HCT116 (cell line): ENCODE data around the gene SPTBN1. TPM values are rescaled to one million over a fixed set of nuclear protein-coding genes. Genes with fewer than 3 reads are reported as not detected.

Experiments
- ATAC-seq: fragments of 200-7000 bp; cut with Tn5 transposase; 2 replicates; pipeline ENCODE4 v1.9.1; 2020; ENCODE audit warnings: mild to moderate bottlenecking, moderate library complexity
- BruUV-seq: library from RNA; stranded (reverse); fragments of 400-500 nt; replicated peaks from 2 replicates; lab custom pipeline; 2021; lab: Mats Ljungman, UMichigan
- CTCF ChIA-PET: fragments of 300-600 bp; sonication (Branson Sonifier 250); formaldehyde crosslinking; loops from one replicate; lab custom pipeline; 2021; ENCODE audit warnings: antibody characterized with exemption; lab: Charles Lee
- POLR2A ChIA-PET: fragments of 300-600, 350-600 bp; sonication (Branson Sonifier 250); formaldehyde crosslinking; loops from one replicate; lab custom pipeline; 2021; ENCODE audit warnings: antibody characterized with exemption; lab: Charles Lee
- RAD21 ChIA-PET, 2 experiments: fragments of 300-600 bp; sonication (Branson Sonifier 250); formaldehyde crosslinking; loops; one replicate each; lab custom pipeline; 2023; ENCODE audit warnings: low total read pairs in 2 of 2; ENCODE audit not compliant: uncharacterized antibody in 2 of 2, unreplicated experiment in 2 of 2, low non-redundant PET in 1 of 2; lab: Charles Lee
- DNase-seq: peaks from one replicate; pipeline ENCODE4 v3.0.0-alpha.2; 2010; ENCODE audit warnings: low read depth, low spot score
- H2AFZ ChIP-seq: fragments of 200-600 bp; shearing (Covaris generic), sonication (generic); 2 replicates; pipeline ENCODE4 v1.6.1; 2017; ENCODE audit warnings: low read depth, mixed run types, mixed read lengths, antibody characterized with exemption, low read length; ENCODE audit not compliant: poor library complexity, severe bottlenecking
- H3K27ac ChIP-seq: 2 replicates; pipeline ENCODE4 v1.5.1; 2012; ENCODE audit warnings: low read depth, low read length
- H3K27me3 ChIP-seq: fragments of 200-600 bp; sonication (generic); 2 replicates; pipeline ENCODE4 v1.6.1; 2016; ENCODE audit warnings: mixed run types, low read length, mixed read lengths; ENCODE audit not compliant: insufficient read depth
- H3K36me3 ChIP-seq, 2 experiments: fragments of 200-500 bp in 1 of 2; fragments of 200-600 bp in 1 of 2; sonication (Bioruptor generic) in 1 of 2; sonication (generic) in 1 of 2; 2 replicates each; pipeline versions ENCODE4 v1.5.1 to v1.6.1; 2014 to 2016; ENCODE audit warnings: low read length in 2 of 2, inconsistent platforms in 1 of 2, mixed read lengths in 1 of 2, mixed run types in 1 of 2; ENCODE audit not compliant: insufficient read depth in 2 of 2, control insufficient read depth in 1 of 2
- H3K4me1 ChIP-seq, 2 experiments: fragments of 200-600 bp in 1 of 2; sonication (generic) in 1 of 2; 2 replicates each; pipeline versions ENCODE4 v1.5.1 to v1.6.1; 2012 to 2017; ENCODE audit warnings: low read length in 2 of 2, inconsistent platforms in 1 of 2, mild to moderate bottlenecking in 1 of 2, mixed read lengths in 1 of 2, mixed run types in 1 of 2, moderate library complexity in 1 of 2; ENCODE audit not compliant: insufficient read depth in 2 of 2, control insufficient read depth in 1 of 2
- H3K4me2 ChIP-seq: fragments of 200-600 bp; sonication (generic); 2 replicates; pipeline ENCODE4 v1.6.1; 2017; ENCODE audit warnings: mixed run types, low read length, mixed read lengths
- H3K4me3 ChIP-seq, 2 experiments: fragments of 200-600 bp in 1 of 2; sonication (generic) in 1 of 2; replicated peaks in 1 of 2; 2 replicates each; pipeline ENCODE4 v1.5.1; 2011 to 2016; ENCODE audit warnings: low read length in 2 of 2, control low read depth in 1 of 2, low read depth in 1 of 2, mild to moderate bottlenecking in 1 of 2, mixed read lengths in 1 of 2, mixed run types in 1 of 2
- H3K79me2 ChIP-seq: fragments of 200-600 bp; sonication (generic); 2 replicates; pipeline ENCODE4 v1.6.1; 2017; ENCODE audit warnings: mild to moderate bottlenecking, mixed run types, low read length, moderate library complexity, mixed read lengths; ENCODE audit not compliant: insufficient read depth
- H3K9ac ChIP-seq: fragments of 200-600 bp; sonication (generic); 2 replicates; pipeline ENCODE4 v1.6.1; 2016; ENCODE audit warnings: low read length, mixed read lengths
- H3K9me2 ChIP-seq: fragments of 200-600 bp; sonication (generic), shearing (Covaris generic); 2 replicates; pipeline ENCODE4 v1.6.1; 2017; ENCODE audit warnings: mixed run types, mild to moderate bottlenecking, moderate library complexity; ENCODE audit not compliant: insufficient read depth
- H3K9me3 ChIP-seq, 2 experiments: fragments of 200-500 bp in 1 of 2; fragments of 200-600 bp in 1 of 2; sonication (Bioruptor generic) in 1 of 2; sonication (generic) in 1 of 2; 2 replicates each; pipeline ENCODE4 v1.6.1; 2014 to 2017; ENCODE audit warnings: low read length in 2 of 2, mixed read lengths in 2 of 2, inconsistent platforms in 1 of 2, low read depth in 1 of 2, mild to moderate bottlenecking in 1 of 2, mixed run types in 1 of 2, moderate library complexity in 1 of 2; ENCODE audit not compliant: control insufficient read depth in 1 of 2, insufficient read depth in 1 of 2
- H4K20me1 ChIP-seq: fragments of 200-600 bp; sonication (generic), shearing (Covaris generic); 2 replicates; pipeline ENCODE4 v1.6.1; 2017; ENCODE audit warnings: mixed run types, mild to moderate bottlenecking, moderate library complexity; ENCODE audit not compliant: insufficient read depth
- EGR1 ChIP-seq: IDR thresholded peaks from 2 replicates; pipeline ENCODE4 v1.6.1; 2012; ENCODE audit warnings: low read depth
- SP1 ChIP-seq: IDR thresholded peaks from 2 replicates; pipeline ENCODE4 v1.6.1; 2012; ENCODE audit warnings: low read depth
- intact Hi-C: fragments of 100-400 bp; cut with micrococcal nuclease; formaldehyde crosslinking; loops from 2 replicates; pipeline ENCODE4 v1.10.0; 2022
- total RNA-seq: library from RNA; stranded (reverse); gene quantifications from one replicate; pipeline ENCODE4 v1.2.1, GENCODE V29; 2021; ENCODE audit not compliant: unreplicated experiment
- TF ChIP-seq, protein P1 (sequence below), 3 experiments: fragments of 200-600 bp in 1 of 3; sonication (generic) in 1 of 3; IDR thresholded peaks in 2 of 3; conservative IDR thresholded peaks in 1 of 3; 2 replicates each; pipeline ENCODE4 v1.5.1; 2012 to 2017; ENCODE audit warnings: low read depth in 2 of 3, low read length in 2 of 3, antibody characterized with exemption in 1 of 3, borderline replicate concordance in 1 of 3, control low read depth in 1 of 3, mild to moderate bottlenecking in 1 of 3, mixed read lengths in 1 of 3, mixed run types in 1 of 3, moderate library complexity in 1 of 3; ENCODE audit not compliant: insufficient read depth in 1 of 3
- TF ChIP-seq, protein P2 (sequence below): IDR thresholded peaks from 2 replicates; pipeline ENCODE4 v1.6.1; 2012; ENCODE audit warnings: low read depth

SPTBN1 gene
- total RNA-seq, 1 experiment from 2014 or later: 84.4 TPM

DNA sequence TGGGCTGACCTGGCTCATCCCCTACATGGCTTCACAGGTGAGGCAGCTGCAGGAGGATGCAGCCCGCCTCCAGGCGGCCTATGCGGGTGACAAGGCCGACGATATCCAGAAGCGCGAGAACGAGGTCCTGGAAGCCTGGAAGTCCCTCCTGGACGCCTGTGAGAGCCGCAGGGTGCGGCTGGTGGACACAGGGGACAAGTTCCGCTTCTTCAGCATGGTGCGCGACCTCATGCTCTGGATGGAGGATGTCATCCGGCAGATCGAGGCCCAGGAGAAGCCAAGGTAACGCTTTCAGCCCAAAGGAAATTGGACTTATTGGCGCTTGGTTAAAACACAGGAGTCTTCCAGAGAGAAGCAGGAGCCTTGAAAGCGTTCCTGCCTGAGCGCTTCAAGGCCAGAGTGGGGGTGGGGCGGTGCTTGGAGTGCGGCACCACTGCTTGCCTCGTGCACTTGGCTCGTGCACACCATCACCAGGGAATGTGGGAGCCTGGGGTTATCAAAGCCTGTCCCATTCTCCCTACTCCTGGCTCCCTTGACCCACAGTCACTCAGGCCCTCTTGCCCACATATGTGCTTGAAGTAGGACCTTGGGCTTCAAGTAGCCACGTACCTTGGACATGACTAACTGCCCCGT, 197.6 kb downstream of the SPTBN1 start:
- no peaks in the 10 kb centered on the region for H4K20me1 ChIP-seq
- peaks cover 19 to 35% of the 10 kb centered on the region in 2 experiments; a peak in 3 of 4 replicates for H3K36me3 ChIP-seq
- no peaks in the 10 kb centered on the region for H3K9me2 ChIP-seq
- POLR2A ChIA-PET: no interaction called here
- H3K9ac ChIP-seq: no peak overlapping the region
- H2AFZ ChIP-seq: no peak overlapping the region
- no peak overlapping the region for H3K4me3 ChIP-seq
- no peak for TF ChIP-seq SP1
- TF ChIP-seq, protein P1, sequence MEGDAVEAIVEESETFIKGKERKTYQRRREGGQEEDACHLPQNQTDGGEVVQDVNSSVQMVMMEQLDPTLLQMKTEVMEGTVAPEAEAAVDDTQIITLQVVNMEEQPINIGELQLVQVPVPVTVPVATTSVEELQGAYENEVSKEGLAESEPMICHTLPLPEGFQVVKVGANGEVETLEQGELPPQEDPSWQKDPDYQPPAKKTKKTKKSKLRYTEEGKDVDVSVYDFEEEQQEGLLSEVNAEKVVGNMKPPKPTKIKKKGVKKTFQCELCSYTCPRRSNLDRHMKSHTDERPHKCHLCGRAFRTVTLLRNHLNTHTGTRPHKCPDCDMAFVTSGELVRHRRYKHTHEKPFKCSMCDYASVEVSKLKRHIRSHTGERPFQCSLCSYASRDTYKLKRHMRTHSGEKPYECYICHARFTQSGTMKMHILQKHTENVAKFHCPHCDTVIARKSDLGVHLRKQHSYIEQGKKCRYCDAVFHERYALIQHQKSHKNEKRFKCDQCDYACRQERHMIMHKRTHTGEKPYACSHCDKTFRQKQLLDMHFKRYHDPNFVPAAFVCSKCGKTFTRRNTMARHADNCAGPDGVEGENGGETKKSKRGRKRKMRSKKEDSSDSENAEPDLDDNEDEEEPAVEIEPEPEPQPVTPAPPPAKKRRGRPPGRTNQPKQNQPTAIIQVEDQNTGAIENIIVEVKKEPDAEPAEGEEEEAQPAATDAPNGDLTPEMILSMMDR (IDR thresholded peaks at IDR 0.05 in 2 of 3, conservative IDR thresholded peaks at IDR 0.05 in 1 of 3; ENCODE audit: borderline replicate concordance in 1 of 3, insufficient read depth in 1 of 3, low read depth in 2 of 3, low read length in 2 of 3): no peak
- TF ChIP-seq, protein P2, sequence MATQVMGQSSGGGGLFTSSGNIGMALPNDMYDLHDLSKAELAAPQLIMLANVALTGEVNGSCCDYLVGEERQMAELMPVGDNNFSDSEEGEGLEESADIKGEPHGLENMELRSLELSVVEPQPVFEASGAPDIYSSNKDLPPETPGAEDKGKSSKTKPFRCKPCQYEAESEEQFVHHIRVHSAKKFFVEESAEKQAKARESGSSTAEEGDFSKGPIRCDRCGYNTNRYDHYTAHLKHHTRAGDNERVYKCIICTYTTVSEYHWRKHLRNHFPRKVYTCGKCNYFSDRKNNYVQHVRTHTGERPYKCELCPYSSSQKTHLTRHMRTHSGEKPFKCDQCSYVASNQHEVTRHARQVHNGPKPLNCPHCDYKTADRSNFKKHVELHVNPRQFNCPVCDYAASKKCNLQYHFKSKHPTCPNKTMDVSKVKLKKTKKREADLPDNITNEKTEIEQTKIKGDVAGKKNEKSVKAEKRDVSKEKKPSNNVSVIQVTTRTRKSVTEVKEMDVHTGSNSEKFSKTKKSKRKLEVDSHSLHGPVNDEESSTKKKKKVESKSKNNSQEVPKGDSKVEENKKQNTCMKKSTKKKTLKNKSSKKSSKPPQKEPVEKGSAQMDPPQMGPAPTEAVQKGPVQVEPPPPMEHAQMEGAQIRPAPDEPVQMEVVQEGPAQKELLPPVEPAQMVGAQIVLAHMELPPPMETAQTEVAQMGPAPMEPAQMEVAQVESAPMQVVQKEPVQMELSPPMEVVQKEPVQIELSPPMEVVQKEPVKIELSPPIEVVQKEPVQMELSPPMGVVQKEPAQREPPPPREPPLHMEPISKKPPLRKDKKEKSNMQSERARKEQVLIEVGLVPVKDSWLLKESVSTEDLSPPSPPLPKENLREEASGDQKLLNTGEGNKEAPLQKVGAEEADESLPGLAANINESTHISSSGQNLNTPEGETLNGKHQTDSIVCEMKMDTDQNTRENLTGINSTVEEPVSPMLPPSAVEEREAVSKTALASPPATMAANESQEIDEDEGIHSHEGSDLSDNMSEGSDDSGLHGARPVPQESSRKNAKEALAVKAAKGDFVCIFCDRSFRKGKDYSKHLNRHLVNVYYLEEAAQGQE: no peak
- no peak for TF ChIP-seq EGR1
- TF ChIP-seq, all 23 proteins: peak for 0
- H3K27me3 ChIP-seq: no peaks in the 10 kb centered on the region
- BruUV-seq: no TSS peak
- H3K79me2 ChIP-seq: no peaks in the 10 kb centered on the region
- ATAC-seq (no peak), DNase-seq (no peak)
- intact Hi-C loops: no loop called here
- no peak overlapping the region for H3K27ac ChIP-seq
- no peaks in the 10 kb centered on the region for H3K4me1 ChIP-seq
- ChIA-PET RAD21 (no interaction called here), CTCF (no interaction called here)
- no peaks in the 10 kb centered on the region for H3K9me3 ChIP-seq
- H3K4me2 ChIP-seq: no peak overlapping the region
